PC-9 (cell line): ENCODE results near the gene RNF182.

ENCODE experiments used
- EZH2 ChIP-seq: fragments of 200-600 bp; sonication (generic); IDR thresholded peaks from 2 replicates; pipeline ENCODE4 v1.8.0; 2017; ENCODE audit warnings: antibody characterized with exemption, low read depth
- TF ChIP-seq, protein P1 (sequence below): fragments of 200-600 bp; sonication (generic); conservative IDR thresholded peaks from 2 replicates; pipeline ENCODE4 v1.6.1; 2017; ENCODE audit warnings: mixed run types, antibody characterized with exemption, mild to moderate bottlenecking, moderate library complexity

DNA sequence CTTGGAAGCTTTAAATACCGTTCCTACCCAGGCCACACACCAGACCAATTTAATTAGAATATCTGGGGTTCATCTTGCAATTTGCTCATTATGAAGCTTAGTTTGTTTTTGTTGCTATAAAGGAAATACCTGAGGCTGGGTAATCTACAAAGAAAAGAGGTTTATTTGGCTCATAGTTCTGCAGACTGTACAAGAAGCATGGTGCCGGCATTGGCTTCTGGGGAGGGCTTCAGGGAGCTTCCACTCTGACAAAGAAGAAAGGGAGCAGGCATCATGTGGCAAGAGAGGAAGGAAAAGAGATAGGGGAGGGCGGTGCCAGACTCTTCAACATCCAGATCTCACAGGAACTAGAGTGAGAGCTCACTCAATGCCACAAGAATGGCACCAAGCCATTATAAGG is 73.6 kb downstream of the RNF182 start:
- TF ChIP-seq, protein P1, sequence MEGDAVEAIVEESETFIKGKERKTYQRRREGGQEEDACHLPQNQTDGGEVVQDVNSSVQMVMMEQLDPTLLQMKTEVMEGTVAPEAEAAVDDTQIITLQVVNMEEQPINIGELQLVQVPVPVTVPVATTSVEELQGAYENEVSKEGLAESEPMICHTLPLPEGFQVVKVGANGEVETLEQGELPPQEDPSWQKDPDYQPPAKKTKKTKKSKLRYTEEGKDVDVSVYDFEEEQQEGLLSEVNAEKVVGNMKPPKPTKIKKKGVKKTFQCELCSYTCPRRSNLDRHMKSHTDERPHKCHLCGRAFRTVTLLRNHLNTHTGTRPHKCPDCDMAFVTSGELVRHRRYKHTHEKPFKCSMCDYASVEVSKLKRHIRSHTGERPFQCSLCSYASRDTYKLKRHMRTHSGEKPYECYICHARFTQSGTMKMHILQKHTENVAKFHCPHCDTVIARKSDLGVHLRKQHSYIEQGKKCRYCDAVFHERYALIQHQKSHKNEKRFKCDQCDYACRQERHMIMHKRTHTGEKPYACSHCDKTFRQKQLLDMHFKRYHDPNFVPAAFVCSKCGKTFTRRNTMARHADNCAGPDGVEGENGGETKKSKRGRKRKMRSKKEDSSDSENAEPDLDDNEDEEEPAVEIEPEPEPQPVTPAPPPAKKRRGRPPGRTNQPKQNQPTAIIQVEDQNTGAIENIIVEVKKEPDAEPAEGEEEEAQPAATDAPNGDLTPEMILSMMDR, result no peak
- TF ChIP-seq EZH2, result no peak
